ENCODE measurements around the gene CCDC24.

CCDC24 gene

GRCh38 chr1:43980255-43981134 is 10.9 kb upstream of the CCDC24 start:
- no peak for DNase-seq (ENCODE audit: low read depth in 2 of 2)

- no peak for DNase-seq (ENCODE audit: low read depth in 2 of 2)
Measured at GRCh38 chr1:43981135-43981491, 10.3 kb upstream of the CCDC24 start.

- DNase-seq (ENCODE audit: low read depth in 2 of 2) = no peak
Measured at GRCh38 chr1:43981636-43982035, 9.8 kb upstream of the CCDC24 start.

- no peak for DNase-seq (ENCODE audit: low read depth in 2 of 2)
Measured at GRCh38 chr1:43982241-43982640, 9.2 kb upstream of the CCDC24 start.

- DNase-seq (ENCODE audit: low read depth in 2 of 2) = no peak
Measured at GRCh38 chr1:43982808-43983207, 8.6 kb upstream of the CCDC24 start.

GRCh38 chr1:43983253-43983899 is 8.0 kb upstream of the CCDC24 start:
- no peak for DNase-seq (ENCODE audit: low read depth in 2 of 2)

GRCh38 chr1:43984855-43985254 is 6.5 kb upstream of the CCDC24 start:
- no peak for DNase-seq (ENCODE audit: low read depth in 2 of 2)

- DNase-seq (ENCODE audit: low read depth in 2 of 2) = no peak
Measured at GRCh38 chr1:43985984-43986595, 5.3 kb upstream of the CCDC24 start.

- DNase-seq (ENCODE audit: low read depth in 2 of 2) = no peak
Measured at GRCh38 chr1:43986712-43987111, 4.7 kb upstream of the CCDC24 start.

- no peak for DNase-seq (ENCODE audit: low read depth in 2 of 2)
Measured at GRCh38 chr1:43987159-43987902, 4.1 kb upstream of the CCDC24 start.

GRCh38 chr1:43990271-43991199 is 864 bp upstream of the CCDC24 start:
- DNase-seq (ENCODE audit: low read depth in 2 of 2) = no peak

- DNase-seq (ENCODE audit: low read depth in 2 of 2) = no peak
Measured at GRCh38 chr1:43991200-43991475, 261 bp upstream of the CCDC24 start.

- no peak for DNase-seq (ENCODE audit: low read depth in 2 of 2)
Measured at GRCh38 chr1:43992232-43992995, 1.0 kb downstream of the CCDC24 start.

- DNase-seq (ENCODE audit: low read depth in 2 of 2) = no peak
Measured at GRCh38 chr1:43993206-43993914, 2.0 kb downstream of the CCDC24 start.

- no peak for DNase-seq (ENCODE audit: low read depth in 2 of 2)
Measured at GRCh38 chr1:43994071-43994470, 2.7 kb downstream of the CCDC24 start.

GRCh38 chr1:43994794-43995790 is 3.7 kb downstream of the CCDC24 start:
- no peak for DNase-seq (ENCODE audit: low read depth in 2 of 2)

- DNase-seq (ENCODE audit: low read depth in 2 of 2) = no peak
Measured at GRCh38 chr1:43995984-43996732, 4.8 kb downstream of the CCDC24 start.

GRCh38 chr1:43996733-43997115 is 5.3 kb downstream of the CCDC24 start:
- no peak for DNase-seq (ENCODE audit: low read depth in 2 of 2)
